Ovary (tissue), 9 donors: ENCODE results near the gene ARID2. TPM values are rescaled to one million over a fixed set of nuclear protein-coding genes. Genes with fewer than 3 reads are reported as not detected.

Experiments used
- DNase-seq, 5 donors: peaks; one replicate each; pipeline ENCODE4 v3.0.0-alpha.2; 2019 to 2020
- H3K27ac ChIP-seq, 2 donors: fragments of 200-600 bp; one replicate each; pipeline versions ENCODE4 v1.5.1 to v1.8.0; 2019 to 2022
- H3K27me3 ChIP-seq: fragments of 200-600 bp; one replicate; pipeline ENCODE4 v1.8.0; 2022
- H3K36me3 ChIP-seq: fragments of 200-600 bp; sonication (generic); one replicate; pipeline ENCODE4 v1.5.1; 2019
- H3K4me1 ChIP-seq: one replicate; pipeline ENCODE4 v1.8.1; 2013; ENCODE audit warnings: mild to moderate bottlenecking, moderate library complexity; ENCODE audit not compliant: insufficient read depth
- H3K4me3 ChIP-seq: fragments of 200-600 bp; sonication (generic); one replicate; pipeline ENCODE4 v1.5.1; 2017
- H3K9me3 ChIP-seq, 2 donors: fragments of 200-600 bp in 1 of 2; sonication (generic) in 1 of 2; one replicate each; pipeline versions ENCODE4 v1.5.1 to v1.8.1; 2013 to 2019; ENCODE audit warnings: mild to moderate bottlenecking in 1 of 2, moderate library complexity in 1 of 2
- CTCF ChIP-seq, 3 donors: fragments of 450-650 bp in 2 of 3; fragments of 200-600 bp in 1 of 3; IDR thresholded peaks; one replicate each; pipeline versions ENCODE4 v1.5.1 to v1.8.0; 2016 to 2022; ENCODE audit warnings: antibody characterized with exemption in 3 of 3, mild to moderate bottlenecking in 1 of 3
- EP300 ChIP-seq: sonication (generic); formaldehyde crosslinking; IDR thresholded peaks from one replicate; pipeline ENCODE4 v1.6.1; 2017; ENCODE audit warnings: antibody characterized with exemption
- POLR2A ChIP-seq: fragments of 450-650 bp; IDR thresholded peaks from one replicate; pipeline ENCODE4 v1.6.1; 2017; ENCODE audit warnings: antibody characterized with exemption, mild to moderate bottlenecking, moderate library complexity
- WGBS, 3 donors: extraction: QIAGEN DNeasy Blood & Tissue Kit in 1 of 3; methylation state at CpG; one replicate each; pipeline versions ENCODE4 v1.1.5 to v1.1.7; 2013 to 2017; 5-methylcytosine and 5-hydroxymethylcytosine counted together
- intact Hi-C, 4 donors: fragments of 100-400 bp; cut with DNase I; formaldehyde crosslinking; loops; one replicate each; pipeline versions ENCODE4 v1.11.0 to v1.15.1; 2022 to 2023
- polyA plus RNA-seq, 2 donors: library from polyadenylated mRNA; stranded (reverse); fragments of 200-250 nt in 1 of 2; fragments of 350-450 nt in 1 of 2; fragmentation: Illumina TruSeq in 1 of 2; extraction: RNeasy Lipid Tissue Mini Kit (QIAGEN cat#74804) in 1 of 2; gene quantifications; one replicate each; pipeline ENCODE4 v1.2.3, GENCODE V29; 2013 to 2014
- total RNA-seq, 7 donors: library from RNA; depleted of rRNA in 2 of 7; stranded (reverse); fragments of >200 nt in 2 of 7; fragmentation: NEBNext Ultra II Directional in 3 of 7; extraction: Animal tissue kit (Norgen Biotek cat#: 25700) in 3 of 7; gene quantifications; one replicate each; pipeline versions ENCODE4 v1.1.0 to v1.2.4, GENCODE V29; 2016 to 2023
- donor health status: DM: no; HTN: no; CAD: no; lungs with moderate emphysema.
- donor health status: DM: no; HTN: no; CAD: no.
- donor health status: Bipolar disorder and iron deficiency.
- donor health status: DM: yes; HTN: yes; CAD: no.
- donor health status: DM: no; HTN: no; CAD: no.
- donor health status: DM: yes; HTN: yes; CAD: no.

The ARID2 gene
- total and polyA plus RNA-seq, 9 donors, result 7.9 to 39.5 (median 32.1) TPM

DNA sequence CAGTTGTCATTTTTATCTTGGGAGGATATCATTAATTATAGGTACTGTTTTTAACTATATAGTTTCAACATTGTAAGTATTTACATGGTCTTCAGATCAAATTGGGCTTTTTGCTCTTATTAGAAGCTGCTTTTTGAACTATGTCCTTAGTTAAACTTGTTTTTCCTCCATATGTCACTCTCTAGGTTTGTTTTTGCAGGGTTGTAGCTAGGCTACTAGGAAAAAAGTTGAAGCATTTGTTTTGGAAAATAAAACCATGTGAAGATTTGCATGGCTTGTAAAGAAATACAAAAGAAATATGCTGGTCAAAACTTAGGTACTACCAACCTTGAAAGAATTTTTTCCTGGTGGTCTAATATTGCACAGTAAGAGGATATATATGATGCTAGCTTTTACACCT, 3.4 kb downstream of the ARID2 start:
- Histone ChIP-seq H3K4me3 (no peak overlapping the region), H3K27ac (peak overlapping the region in 1 of 2 donors; percentile 45), H3K9me3 (no peaks in the 10 kb centered on the region), H3K27me3 (no peaks in the 10 kb centered on the region), H3K4me1 (peaks cover 6% of the 10 kb centered on the region), H3K36me3 (no peaks in the 10 kb centered on the region)
- DNase-seq, result no peak
- TF ChIP-seq EP300 (no peak), POLR2A (no peak), CTCF (IDR thresholded peaks at IDR 0.05) (no peak)
- intact Hi-C loops, result no loop called here

DNA sequence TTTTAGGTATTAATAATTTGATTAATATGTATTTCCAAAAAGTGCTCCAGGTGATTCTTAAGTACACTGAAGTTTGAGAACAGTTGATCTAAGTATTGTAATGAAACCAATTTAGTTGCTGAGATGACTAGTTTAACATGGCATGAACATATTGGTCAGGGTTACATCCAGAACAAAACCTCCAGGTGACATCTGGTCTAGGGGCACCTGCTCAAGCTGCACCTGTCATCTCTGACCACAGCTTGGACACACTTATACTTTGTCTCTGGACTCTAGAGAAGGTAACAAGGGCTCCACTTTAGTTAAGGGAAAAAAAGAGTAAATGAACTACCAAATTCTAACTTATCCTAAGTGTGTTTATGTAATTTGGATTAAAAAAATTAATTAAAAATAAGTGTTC, 8.1 kb downstream of the ARID2 start:
- Histone ChIP-seq H3K4me3 (no peak overlapping the region), H3K36me3 (no peaks in the 10 kb centered on the region), H3K27me3 (no peaks in the 10 kb centered on the region), H3K9me3 (no peaks in the 10 kb centered on the region), H3K27ac (no peak overlapping the region), H3K4me1 (peaks cover 6% of the 10 kb centered on the region)
- no peak for TF ChIP-seq POLR2A
- intact Hi-C loops, result no loop called here
- no peak for DNase-seq

GRCh38 chr12:45742590-45742989, 13.1 kb downstream of the ARID2 start:
- no peak overlapping the region for H3K4me3 ChIP-seq
- no peak for DNase-seq
- no peak overlapping the region for H3K27ac ChIP-seq
- no peaks in the 10 kb centered on the region for H3K36me3 ChIP-seq
- no peaks in the 10 kb centered on the region for H3K4me1 ChIP-seq
- intact Hi-C loops, result no loop called here
- H3K27me3 ChIP-seq, result no peaks in the 10 kb centered on the region
- no peaks in the 10 kb centered on the region for H3K9me3 ChIP-seq
- no peak for TF ChIP-seq CTCF (IDR thresholded peaks at IDR 0.05)
- TF ChIP-seq POLR2A, result no peak
- TF ChIP-seq EP300, result no peak
- WGBS, 3 donors, result 97 to 100% (median 97%) methylated on average over 1 of the region's 1 CpG

GRCh38 chr12:45743247-45743646, 13.7 kb downstream of the ARID2 start:
- Histone ChIP-seq H3K27ac (no peak overlapping the region), H3K27me3 (no peaks in the 10 kb centered on the region), H3K4me1 (no peaks in the 10 kb centered on the region), H3K36me3 (no peaks in the 10 kb centered on the region), H3K9me3 (no peaks in the 10 kb centered on the region), H3K4me3 (no peak overlapping the region)
- DNase-seq, result no peak
- WGBS, 3 donors, result 89 to 97% (median 95%) methylated on average over 2 of the region's 2 CpGs
- TF ChIP-seq POLR2A (no peak), CTCF (IDR thresholded peaks at IDR 0.05) (no peak), EP300 (no peak)
- intact Hi-C loops, result no loop called here

GRCh38 chr12:45745861-45746277, 16.4 kb downstream of the ARID2 start:
- Histone ChIP-seq H3K4me3 (no peak overlapping the region), H3K4me1 (peaks cover 1% of the 10 kb centered on the region), H3K36me3 (no peaks in the 10 kb centered on the region), H3K27ac (no peak overlapping the region), H3K27me3 (no peaks in the 10 kb centered on the region), H3K9me3 (no peaks in the 10 kb centered on the region)
- TF ChIP-seq CTCF (IDR thresholded peaks at IDR 0.05), result peak in 1 of 3 donors; percentile 10
- TF ChIP-seq EP300, result no peak
- DNase-seq, result no peak
- intact Hi-C loops, result no loop called here
- WGBS, 3 donors, result 71 to 76% (median 74%) methylated on average over 1 of the region's 1 CpG
